Measurements from ENCODE around the gene FOXP1. TPM values are rescaled to one million over a fixed set of nuclear protein-coding genes. Genes with fewer than 3 reads are reported as not detected.

FOXP1 gene
- total RNA-seq, 1 donor = 195 TPM

DNA sequence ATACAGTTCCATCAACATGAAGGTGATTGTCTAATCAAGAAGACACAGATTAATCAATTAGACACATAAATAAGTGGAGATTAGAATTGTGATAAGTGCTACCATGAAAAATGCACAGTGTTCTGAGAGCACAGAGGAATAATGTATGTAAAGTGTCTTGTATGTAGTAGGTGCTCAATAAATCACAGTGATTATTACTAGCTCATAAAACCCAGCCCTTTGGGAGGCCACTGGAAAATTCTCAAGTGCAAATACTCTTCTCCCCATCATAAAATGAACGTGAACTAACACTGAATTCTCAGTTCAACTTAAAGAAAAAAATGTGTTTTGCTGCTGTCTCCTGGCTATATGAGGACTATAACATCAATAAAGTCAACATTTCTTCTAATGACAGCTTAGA, 368.2 kb downstream of the FOXP1 start:
- Histone ChIP-seq H3K4me1 (ENCODE audit: insufficient read depth, low read length) (peaks cover 10% of the 10 kb centered on the region), H3K27me3 (ENCODE audit: insufficient read depth, low read length) (no peaks in the 10 kb centered on the region), H2AFZ (ENCODE audit: low read length) (no peak overlapping the region), H4K20me1 (ENCODE audit: insufficient read depth, low read length) (no peaks in the 10 kb centered on the region), H3K4me2 (ENCODE audit: insufficient read depth, low read length) (no peak overlapping the region), H3K36me3 (ENCODE audit: insufficient read depth, low read length) (no peaks in the 10 kb centered on the region), H3K9me3 (ENCODE audit: low read depth, low read length) (no peaks in the 10 kb centered on the region), H3K4me3 (ENCODE audit: insufficient read depth, low read length) (no peak overlapping the region), H3K79me2 (ENCODE audit: insufficient read depth, low read length) (peaks cover 37% of the 10 kb centered on the region), H3K27ac (ENCODE audit: low read depth, low read length) (no peak overlapping the region)
- no peak for DNase-seq (ENCODE audit: insufficient read length, low spot score, missing footprints)
- TF ChIP-seq, protein P1, sequence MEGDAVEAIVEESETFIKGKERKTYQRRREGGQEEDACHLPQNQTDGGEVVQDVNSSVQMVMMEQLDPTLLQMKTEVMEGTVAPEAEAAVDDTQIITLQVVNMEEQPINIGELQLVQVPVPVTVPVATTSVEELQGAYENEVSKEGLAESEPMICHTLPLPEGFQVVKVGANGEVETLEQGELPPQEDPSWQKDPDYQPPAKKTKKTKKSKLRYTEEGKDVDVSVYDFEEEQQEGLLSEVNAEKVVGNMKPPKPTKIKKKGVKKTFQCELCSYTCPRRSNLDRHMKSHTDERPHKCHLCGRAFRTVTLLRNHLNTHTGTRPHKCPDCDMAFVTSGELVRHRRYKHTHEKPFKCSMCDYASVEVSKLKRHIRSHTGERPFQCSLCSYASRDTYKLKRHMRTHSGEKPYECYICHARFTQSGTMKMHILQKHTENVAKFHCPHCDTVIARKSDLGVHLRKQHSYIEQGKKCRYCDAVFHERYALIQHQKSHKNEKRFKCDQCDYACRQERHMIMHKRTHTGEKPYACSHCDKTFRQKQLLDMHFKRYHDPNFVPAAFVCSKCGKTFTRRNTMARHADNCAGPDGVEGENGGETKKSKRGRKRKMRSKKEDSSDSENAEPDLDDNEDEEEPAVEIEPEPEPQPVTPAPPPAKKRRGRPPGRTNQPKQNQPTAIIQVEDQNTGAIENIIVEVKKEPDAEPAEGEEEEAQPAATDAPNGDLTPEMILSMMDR (IDR thresholded peaks at IDR 0.05; ENCODE audit: extremely low read depth, low read depth, low read length) = no peak

DNA sequence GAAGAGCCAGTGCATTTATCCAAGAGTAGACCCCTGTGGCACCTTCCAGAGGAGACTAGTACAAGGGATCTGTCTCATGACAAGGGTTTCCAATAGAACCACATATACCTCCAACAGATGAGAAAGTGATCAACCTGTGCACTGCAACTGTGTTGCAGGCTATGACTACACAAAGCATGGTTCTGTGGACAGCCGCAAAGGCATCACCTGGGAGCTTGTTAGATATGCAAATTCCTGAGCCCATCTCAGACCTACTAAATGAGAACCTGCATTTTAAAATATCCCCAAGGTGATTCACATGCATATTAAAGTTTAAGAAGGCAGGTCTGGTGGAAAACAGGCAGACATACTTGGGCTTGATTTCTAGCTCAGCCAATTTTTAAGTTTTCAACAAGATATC, 368.7 kb downstream of the FOXP1 start:
- no peak overlapping the region for H3K4me3 ChIP-seq (ENCODE audit: insufficient read depth, low read length)
- H3K9me3 ChIP-seq (ENCODE audit: low read depth, low read length) = no peaks in the 10 kb centered on the region
- H3K4me1 ChIP-seq (ENCODE audit: insufficient read depth, low read length) = peaks cover 15% of the 10 kb centered on the region
- H2AFZ ChIP-seq (ENCODE audit: low read length) = no peak overlapping the region
- no peaks in the 10 kb centered on the region for H3K36me3 ChIP-seq (ENCODE audit: insufficient read depth, low read length)
- peaks cover 35% of the 10 kb centered on the region for H3K79me2 ChIP-seq (ENCODE audit: insufficient read depth, low read length)
- H3K4me2 ChIP-seq (ENCODE audit: insufficient read depth, low read length) = no peak overlapping the region
- TF ChIP-seq, protein P1 (IDR thresholded peaks at IDR 0.05; ENCODE audit: extremely low read depth, low read depth, low read length) = no peak
- no peak overlapping the region for H3K27ac ChIP-seq (ENCODE audit: low read depth, low read length)
- no peaks in the 10 kb centered on the region for H4K20me1 ChIP-seq (ENCODE audit: insufficient read depth, low read length)
- no peaks in the 10 kb centered on the region for H3K27me3 ChIP-seq (ENCODE audit: insufficient read depth, low read length)
- no peak for DNase-seq (ENCODE audit: insufficient read length, low spot score, missing footprints)

DNA sequence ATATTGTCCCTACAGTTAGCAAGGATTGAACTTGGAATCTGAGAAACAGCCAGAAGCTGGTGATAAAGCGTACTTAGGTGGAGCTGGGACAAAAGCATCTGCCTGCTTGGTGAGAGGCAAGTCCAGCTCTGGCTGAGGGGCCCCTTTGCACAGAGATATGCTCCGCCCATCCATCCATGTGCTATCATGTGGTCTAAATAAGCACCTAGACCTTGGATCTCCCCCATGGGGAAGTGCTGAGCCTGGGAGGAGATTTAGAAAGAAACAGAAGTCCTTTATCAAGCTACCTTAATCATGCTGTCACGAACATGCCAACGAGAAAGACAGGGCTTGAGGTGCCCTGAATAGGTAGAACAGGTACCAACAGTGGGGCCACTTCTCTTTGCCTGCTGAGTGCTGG, 369.5 kb downstream of the FOXP1 start:
- DNase-seq (ENCODE audit: insufficient read length, low spot score, missing footprints) = peak; percentile 43
- TF ChIP-seq, protein P1 (IDR thresholded peaks at IDR 0.05; ENCODE audit: extremely low read depth, low read depth, low read length) = no peak
- H4K20me1 ChIP-seq (ENCODE audit: insufficient read depth, low read length) = no peaks in the 10 kb centered on the region

DNA sequence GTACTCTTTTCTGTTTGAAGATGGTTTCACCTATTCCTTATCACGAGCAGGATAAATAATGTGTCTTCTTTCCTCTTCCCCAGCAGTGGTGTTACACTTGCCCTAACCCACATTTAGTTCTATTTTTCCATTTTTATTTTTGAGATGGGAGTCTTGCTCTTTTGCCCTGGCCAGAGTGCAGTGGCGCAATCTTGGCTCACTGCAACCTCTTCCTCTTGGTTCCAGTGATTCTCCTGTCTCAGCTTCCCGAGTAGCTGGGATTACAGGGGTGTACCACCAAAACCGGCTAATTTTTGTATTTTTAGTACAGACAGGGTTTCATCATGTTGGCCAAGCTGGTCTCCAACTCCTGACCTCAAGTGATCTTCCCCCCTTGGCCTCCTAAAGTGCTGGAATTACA, 372.4 kb downstream of the FOXP1 start:
- H4K20me1 ChIP-seq (ENCODE audit: insufficient read depth, low read length) = no peaks in the 10 kb centered on the region
- H2AFZ ChIP-seq (ENCODE audit: low read length) = no peak overlapping the region
- DNase-seq (ENCODE audit: insufficient read length, low spot score, missing footprints) = no peak
- peak overlapping the region; percentile 77 for H3K4me2 ChIP-seq (ENCODE audit: insufficient read depth, low read length)
- H3K4me3 ChIP-seq (ENCODE audit: insufficient read depth, low read length) = no peak overlapping the region
- H3K4me1 ChIP-seq (ENCODE audit: insufficient read depth, low read length) = peaks cover 18% of the 10 kb centered on the region
- peak overlapping the region; percentile 84 for H3K27ac ChIP-seq (ENCODE audit: low read depth, low read length)
- H3K79me2 ChIP-seq (ENCODE audit: insufficient read depth, low read length) = peaks cover 65% of the 10 kb centered on the region
- H3K9me3 ChIP-seq (ENCODE audit: low read depth, low read length) = no peaks in the 10 kb centered on the region
- no peaks in the 10 kb centered on the region for H3K36me3 ChIP-seq (ENCODE audit: insufficient read depth, low read length)
- H3K27me3 ChIP-seq (ENCODE audit: insufficient read depth, low read length) = no peaks in the 10 kb centered on the region
- TF ChIP-seq, protein P1 (IDR thresholded peaks at IDR 0.05; ENCODE audit: extremely low read depth, low read depth, low read length) = no peak

More for the DNA sequence above, 369.5 kb downstream of the FOXP1 start:
- Histone ChIP-seq H3K4me3 (ENCODE audit: insufficient read depth, low read length) (no peak overlapping the region), H3K79me2 (ENCODE audit: insufficient read depth, low read length) (peaks cover 39% of the 10 kb centered on the region), H3K4me2 (ENCODE audit: insufficient read depth, low read length) (no peak overlapping the region), H3K27me3 (ENCODE audit: insufficient read depth, low read length) (no peaks in the 10 kb centered on the region), H3K27ac (ENCODE audit: low read depth, low read length) (no peak overlapping the region), H3K9me3 (ENCODE audit: low read depth, low read length) (no peaks in the 10 kb centered on the region), H3K4me1 (ENCODE audit: insufficient read depth, low read length) (peaks cover 15% of the 10 kb centered on the region), H2AFZ (ENCODE audit: low read length) (no peak overlapping the region), H3K36me3 (ENCODE audit: insufficient read depth, low read length) (no peaks in the 10 kb centered on the region)
